HG02763 (cell line): Measurements from ENCODE around the gene ADH7.
"Not testable (repeated sequence)": the region's sequence is repeated elsewhere in the genome, so short reads cannot be mapped to it uniquely, and the experiment has no call there.

Experiments used
- ATAC-seq: cut with Tn5 transposase; IDR thresholded peaks from one replicate; pipeline ENCODE4 v1.9.1; 2021; ENCODE audit warnings: mild to moderate bottlenecking, moderate library complexity; ENCODE audit not compliant: unreplicated experiment

The ADH7 gene

GRCh38 chr4:99382745-99383360 lies 52.3 kb downstream of the ADH7 start:
- ATAC-seq: no peak

DNA sequence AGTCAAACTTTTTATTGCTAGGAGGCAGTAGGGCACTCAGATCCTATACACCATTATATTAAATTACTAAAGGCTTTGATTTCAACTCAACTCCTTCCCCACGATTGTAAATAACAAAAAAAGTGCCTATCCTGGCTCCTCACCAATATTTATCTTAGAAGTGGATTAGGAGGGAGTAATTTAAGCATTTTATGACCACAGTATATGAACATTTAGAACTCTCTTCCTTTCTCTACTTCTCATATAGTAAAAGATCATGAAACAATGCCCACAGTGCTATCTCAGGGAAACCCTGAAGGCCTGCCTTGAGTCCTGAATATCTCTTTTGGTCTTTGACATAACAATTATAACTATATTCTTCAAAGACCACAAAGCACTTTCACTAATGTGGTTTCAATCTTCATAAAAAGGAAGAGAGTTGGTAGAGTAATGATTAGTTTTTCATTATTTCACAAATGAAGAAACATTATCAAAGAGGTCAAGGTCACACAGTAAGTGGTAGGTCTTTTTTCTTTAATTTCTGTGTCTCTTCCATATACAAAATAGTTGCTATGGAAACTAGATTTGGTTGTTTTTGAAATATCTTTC lies 53.5 kb downstream of the ADH7 start:
- no peak for ATAC-seq

DNA sequence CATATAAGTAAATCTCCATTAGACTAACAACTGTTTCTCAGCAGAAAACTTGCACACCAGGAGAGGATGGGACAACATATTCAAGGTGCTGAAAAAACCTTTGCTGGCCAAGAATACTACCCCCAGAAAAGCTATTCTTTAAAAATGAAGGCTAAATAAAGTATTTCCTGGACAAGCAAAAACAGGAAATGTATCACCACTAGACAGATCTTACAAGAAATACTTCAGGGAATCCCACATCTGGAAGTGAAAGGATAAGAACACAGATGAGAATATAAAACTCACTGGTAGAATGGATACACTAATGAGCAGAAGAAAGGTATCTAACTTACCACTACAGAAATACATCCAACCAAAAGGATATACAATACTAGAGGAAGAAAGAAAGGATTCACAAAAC lies 55.6 kb downstream of the ADH7 start:
- ATAC-seq: no peak

- ATAC-seq: no peak
Observed at GRCh38 chr4:99378876-99379275, 56.3 kb downstream of the ADH7 start.

GRCh38 chr4:99377341-99377740 lies 57.8 kb downstream of the ADH7 start:
- not testable (repeated sequence) for ATAC-seq

DNA sequence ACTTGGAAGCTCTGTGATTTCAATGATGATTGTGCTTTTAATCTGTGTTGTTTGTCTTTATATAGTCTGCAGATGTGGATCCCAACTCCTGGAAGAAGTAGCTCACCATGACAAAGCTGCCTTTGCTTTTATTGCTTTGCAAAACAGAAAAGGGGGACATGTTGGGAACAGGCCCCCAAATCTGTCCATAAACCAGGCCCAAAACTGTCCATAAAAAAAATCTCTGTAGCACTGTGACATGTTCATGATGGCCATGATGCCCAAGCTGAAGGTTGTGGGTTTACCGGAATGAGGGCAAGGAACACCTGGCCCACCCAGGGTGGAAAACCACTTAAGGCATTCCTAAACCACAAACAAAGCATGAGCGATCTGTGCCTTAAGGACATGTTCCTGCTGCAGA lies 62.7 kb downstream of the ADH7 start:
- not testable (repeated sequence) for ATAC-seq

- not testable (repeated sequence) for ATAC-seq
Observed at GRCh38 chr4:99367817-99368216, 67.3 kb downstream of the ADH7 start.

DNA sequence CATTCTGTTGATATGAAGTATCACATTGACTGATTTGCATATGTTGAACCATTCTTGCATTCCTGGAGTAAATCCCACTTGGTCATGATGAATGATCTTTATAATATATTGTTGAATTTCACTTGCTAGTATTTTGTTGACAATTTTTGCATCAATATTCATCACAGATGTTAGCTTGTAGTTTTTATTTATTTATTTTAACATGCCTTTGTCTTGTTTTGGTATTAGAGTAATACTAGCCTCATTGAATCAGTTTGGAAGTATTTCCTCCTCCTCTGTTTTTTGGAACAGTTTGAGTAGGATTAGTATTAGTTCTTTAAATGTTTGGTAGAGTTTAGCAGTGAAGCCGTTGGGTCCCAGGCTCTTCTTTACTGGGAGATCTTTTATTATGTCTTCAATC lies 68.7 kb downstream of the ADH7 start:
- no peak for ATAC-seq

GRCh38 chr4:99362768-99363167 lies 72.4 kb downstream of the ADH7 start:
- no peak for ATAC-seq
